ENCODE data around the gene PBRM1.
A peak's percentile ranks its signal among the peaks of the same experiment; 100 is the strongest.

PBRM1 gene

DNA sequence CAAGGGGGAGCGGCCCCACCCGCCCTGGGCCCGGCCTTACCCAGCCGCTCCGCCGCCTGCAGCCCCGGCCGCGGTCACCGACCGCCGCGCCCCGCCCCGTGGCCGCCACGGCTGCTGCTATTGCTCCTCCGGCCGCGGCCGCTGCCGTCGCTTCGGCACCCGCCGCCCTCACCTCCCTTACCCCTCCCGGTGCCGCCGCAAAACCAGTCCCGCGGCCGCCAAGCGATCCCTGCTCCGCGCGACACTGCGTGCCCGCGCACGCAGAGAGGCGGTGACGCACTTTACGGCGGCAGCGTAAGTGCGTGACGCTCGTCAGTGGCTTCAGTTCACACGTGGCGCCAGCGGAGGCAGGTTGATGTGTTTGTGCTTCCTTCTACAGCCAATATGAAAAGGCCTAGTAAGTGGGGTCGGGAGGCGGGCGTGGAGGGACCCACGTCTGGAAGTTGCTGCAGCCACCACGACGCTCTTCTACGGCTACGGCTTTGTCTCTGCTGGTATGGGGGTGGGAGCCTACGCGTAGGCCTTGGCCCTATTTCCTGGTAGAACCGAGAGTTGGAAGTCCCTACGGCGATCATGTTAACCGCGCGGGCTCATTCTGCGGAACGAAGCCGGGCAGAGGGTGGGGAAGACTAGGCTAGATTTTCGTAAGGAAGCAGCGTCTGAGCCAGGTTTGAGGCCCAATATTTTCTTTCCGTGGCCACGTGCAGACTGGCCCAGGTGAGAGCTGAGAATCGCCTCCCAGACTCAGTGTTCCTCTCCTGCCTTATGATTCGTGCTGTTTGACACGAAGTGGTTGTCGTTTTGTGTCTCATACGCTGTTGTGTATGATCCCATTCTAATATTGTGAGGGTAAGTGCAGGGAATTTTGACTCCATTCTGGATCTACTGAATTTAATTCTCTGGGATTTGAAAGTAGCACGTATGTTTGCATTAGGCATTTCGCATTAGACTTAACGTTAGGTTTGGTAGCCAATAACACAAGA, at the start of gene PBRM1, which contains the start of gene GNL3:
TSS of gene PBRM1 (minus strand) at position 205 of the 983 bp plus-strand sequence.
TSS of gene GNL3 (plus strand) at position 324 of the 983 bp plus-strand sequence. CDS start at position 385, 61 bp downstream.
- DNase-seq = peak; percentile 93 to 95

DNA sequence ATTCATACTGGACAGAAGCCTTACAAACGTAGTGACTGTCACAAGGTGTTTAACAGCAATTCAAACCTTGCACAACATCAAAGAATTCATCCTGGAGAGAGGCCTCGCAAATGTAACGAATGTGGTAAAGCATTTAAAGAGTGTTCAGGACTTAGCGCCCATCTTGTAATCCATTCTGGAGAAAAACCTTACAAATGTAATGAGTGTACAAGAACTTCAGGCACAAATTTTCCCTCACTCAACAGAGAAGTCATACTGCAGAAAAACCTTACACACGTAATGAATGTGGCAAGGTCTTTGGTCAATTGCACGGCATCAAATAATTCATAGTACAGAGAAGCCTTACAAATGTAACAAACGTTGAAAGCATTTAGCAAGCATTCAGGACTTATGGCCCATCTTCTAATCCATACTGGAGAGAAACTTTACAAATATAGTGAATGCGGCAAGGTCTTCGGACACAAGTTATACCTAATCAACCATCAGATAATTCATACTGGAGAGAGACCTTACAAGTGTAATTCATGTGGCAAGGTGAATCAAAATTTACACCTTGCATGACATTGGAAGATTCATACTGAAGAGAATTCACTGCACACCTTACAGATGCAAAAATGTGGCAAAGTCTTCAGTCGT, 47.7 kb upstream of the PBRM1 start:
- no peak for DNase-seq

DNA sequence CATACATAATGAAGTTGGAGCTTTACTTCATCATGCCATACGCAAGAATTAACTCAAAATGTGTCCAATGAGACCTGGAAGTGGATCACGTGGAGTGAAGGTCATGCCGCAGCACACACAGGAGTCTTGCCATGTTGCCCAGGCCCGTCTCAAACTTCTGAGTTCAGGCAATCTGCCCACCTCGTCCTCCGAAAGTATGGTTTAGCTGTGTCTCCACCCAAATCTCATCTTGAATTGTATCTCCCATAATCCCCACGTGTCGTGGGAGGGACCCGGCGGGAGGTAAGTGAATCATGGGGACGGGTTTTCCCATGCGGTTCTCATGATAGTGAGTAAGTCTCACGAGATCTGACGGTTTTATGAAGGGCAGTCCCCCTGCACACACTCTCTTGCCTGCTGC, 45.9 kb upstream of the PBRM1 start:
- no peak for DNase-seq

DNA sequence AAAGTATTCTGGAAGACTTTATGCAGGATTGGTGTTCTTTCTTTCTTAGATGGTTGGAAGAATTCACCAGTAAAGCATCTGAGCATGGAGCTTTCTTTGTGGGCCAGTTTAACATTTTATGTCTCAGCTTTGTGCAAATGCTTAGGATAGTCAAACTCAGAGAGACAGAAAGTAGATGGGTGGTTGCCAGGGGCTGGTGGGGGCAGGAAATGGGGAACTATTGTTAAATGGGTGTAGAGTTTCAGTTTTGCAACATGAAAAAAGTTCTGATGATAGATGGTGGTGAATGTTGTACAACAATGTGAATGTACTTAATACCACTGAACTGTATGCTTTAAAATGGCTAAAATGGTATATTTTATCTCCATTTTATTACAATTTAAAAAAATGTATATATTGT, 45.0 kb upstream of the PBRM1 start:
- DNase-seq = no peak

DNA sequence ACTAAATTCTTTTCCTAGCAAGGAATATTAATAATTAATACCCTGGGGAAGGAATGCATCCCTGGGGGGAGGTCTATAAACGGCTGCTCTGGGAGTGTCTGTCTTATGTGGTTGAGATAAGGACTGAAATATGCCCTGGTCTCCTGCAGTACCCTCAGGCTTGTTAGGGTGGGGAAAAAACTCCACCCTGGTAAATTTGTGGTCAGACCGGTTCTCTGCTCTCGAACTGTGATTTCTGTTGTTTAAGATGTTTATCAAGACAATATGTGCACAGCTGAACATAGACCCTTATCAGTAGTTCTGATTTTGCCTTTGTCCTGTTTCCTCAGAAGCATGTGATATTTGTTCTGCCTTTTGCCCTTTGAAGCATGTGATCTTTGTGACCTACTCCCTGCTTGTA, 43.0 kb upstream of the PBRM1 start:
- peak in 1 of 2 donors; percentile 5 for DNase-seq

DNA sequence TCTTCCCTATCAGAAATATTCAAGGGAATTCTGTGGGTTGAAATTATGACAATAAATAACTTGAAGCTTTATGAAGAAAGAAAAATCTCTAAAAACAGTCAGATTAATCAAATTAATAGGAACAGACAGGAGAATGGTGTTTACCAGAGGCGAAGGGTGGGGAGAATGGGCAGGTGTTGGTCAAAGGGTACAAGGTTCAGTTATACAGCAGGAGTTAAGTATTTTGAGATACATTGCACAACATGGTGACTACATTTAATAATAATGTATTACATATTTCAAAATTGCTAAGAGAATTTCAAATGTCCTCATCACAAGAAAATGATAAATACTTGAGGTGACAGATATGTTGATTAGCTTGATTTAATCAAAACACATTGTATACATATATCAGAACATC, 38.8 kb upstream of the PBRM1 start:
- no peak for DNase-seq

DNA sequence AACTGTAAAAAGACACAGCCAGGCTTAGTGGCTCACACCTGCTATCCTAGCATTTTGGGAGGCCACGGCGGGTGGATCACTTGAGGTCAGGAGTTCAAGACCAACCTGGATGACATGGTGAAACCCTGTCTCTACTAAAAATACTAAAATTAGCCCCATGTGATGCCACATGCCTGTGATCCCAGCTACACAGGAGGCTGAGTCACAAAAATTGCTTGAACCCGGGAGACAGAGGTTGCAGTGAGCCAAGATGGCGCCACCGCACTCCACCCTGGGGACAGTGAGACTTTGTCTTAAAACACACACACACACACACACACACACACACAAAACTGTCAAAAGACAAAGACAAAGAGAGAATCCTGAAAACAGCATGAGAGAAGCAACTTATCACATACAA, 38.2 kb upstream of the PBRM1 start:
- DNase-seq = no peak

DNA sequence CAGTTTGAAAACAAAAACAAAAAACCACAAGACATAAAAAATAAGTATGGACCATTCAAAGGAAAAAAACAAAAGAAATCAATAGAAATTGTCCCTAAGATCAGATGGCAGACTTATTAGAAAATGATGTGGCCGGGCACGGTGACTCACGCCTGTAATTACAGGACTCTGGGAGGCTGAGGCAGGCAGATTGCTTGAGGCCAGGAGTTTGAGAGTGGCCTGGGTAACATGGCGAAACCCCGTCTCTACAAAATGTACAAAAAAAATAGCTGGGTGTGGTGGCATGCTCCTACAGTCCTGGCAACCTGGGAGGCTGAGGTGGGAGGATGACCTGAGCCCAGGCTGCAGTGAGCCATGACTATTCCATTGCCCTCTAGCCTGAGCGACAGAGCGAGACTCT, 36.8 kb upstream of the PBRM1 start:
- no peak for DNase-seq

DNA sequence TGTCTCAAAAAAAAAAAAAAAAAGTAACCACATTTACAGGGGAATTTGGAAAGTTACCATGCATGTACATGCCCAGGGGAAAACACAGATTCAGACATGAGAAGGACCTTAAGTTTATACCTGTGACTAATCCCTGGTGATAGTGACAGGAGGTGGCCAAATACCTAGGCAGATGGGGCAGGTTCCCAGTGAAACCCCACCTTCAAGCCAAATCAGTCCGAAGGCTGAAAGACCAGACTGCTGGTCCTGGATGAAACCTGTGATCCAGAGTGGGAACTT, 36.0 kb upstream of the PBRM1 start:
- no peak for DNase-seq

DNA sequence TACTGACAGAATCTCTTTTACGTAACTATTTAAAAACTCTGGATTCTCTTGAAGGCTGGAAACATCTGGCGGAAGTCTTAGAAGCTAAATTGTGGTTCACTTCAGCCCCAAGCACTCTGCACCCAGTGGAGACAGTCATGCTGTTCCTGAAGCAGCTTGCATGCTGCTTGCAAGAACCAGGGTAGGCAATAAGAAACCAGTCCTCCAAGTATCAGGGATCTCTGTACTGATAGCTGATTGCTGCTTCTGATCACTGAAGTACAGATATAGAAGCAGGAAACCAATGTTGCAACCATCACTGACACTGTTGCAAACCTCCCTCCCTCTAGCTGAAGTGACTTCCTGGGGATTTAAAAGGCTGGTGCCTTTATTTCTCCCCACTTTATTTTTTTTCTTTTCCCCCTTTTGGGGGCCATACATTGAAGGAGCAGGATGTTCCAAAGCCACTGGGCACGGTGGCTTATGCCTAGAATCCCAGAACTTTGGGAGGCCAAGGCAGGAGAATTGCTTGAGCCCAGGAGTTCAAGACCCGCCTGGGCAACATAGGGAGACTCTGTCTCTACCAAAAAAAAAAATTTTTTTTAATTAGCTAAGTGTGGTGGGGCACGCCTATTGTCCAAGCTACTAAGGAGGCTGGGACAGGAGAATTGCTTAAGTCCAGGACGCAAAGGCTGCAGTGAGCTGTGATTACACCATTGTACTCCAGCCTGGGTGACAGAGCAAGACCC, 35.5 kb upstream of the PBRM1 start:
- DNase-seq = peak in 1 of 2 donors; percentile 34

DNA sequence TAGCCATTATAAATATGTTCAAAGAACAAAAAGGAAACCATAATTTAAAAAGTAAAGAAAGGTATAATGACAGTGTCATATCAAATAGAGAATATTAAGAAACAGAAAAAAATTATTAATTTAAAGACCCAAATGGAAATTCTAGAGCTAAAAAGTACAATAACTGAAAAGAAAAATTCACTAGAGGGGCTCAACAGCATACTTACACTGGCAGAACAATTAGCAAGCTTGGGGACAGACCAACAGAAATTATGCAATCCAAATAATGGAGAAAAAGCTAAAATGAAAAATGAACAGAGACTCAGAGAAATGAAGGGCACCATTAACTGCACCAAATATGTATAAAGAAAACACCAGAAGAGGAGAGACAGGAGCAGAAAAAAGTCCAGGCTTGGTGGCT, 33.9 kb upstream of the PBRM1 start:
- DNase-seq = no peak

DNA sequence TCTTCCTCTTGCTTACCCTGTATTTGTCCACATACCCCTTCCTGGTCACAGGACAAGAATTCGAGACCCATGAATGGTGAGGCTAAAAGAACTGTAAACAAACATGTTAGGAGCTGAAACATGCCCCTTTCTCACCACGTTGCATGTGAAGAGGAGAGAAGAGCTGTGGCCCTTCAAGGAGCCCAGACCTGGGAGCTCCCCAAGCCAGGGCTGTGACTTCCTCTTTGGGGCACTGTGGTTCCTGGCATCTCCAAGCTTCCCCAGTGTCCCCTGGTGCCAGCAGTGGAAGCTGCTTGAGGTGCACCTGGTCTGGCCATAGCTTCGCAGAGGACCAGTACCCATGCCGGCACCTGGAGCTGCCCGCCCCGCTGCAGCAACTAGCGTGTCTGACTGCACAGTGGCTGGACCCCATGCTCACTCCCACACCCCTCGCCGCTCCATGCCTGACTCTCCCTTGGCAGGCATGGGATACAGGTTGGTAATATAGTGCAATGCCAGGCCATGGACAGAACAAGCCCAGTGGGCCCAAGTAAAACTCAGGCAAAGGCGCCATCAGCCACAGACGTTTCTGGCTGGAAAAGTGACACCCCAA, 30.1 kb upstream of the PBRM1 start:
- no peak for DNase-seq

DNA sequence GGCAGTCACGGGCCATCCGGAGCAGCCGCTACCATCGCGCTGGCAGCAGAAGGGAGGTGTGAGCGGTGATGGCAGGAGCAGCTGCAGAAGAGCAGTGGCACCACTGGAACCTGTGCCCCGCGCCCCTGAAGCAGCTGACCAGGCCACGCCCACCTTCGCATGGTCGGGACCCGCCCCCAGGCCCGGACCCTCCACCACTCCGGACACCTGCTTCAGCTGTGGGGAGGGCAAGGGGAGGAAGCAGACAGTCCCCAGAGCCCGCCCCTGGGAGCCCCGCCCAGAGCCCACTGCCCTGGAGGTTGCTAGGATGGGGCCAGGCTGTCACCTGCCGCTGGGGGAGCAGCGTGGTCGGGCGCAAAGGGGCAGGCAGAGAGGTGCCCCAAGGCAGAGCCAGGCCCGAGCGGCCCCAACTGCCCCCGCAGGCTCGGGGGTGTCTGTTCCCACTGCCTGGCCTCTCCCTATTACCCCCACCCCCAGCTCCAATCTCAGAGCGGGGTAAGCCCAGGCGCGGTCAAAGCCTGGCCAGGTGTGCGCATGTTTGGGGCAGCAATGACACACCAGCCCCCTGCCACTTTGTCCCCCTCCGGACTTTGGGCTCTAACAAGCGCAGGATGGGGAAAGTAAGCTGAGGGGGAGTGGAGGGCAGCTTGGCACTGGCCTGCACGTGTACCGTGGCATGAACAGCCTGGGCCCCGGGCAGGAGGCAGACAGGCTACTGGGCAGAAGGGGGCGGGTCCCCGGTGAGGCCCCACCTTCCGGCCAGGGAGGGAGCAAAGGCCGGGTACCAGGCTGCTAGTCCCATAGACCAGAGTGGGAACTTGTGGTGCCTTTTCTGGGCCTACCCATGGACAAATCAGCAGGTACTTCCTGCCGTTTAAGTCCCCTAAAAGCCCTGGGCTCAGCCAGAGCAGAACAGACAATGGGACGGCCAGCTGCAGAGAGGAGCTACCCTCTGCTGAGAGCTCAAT, 28.9 kb upstream of the PBRM1 start:
- DNase-seq = no peak

DNA sequence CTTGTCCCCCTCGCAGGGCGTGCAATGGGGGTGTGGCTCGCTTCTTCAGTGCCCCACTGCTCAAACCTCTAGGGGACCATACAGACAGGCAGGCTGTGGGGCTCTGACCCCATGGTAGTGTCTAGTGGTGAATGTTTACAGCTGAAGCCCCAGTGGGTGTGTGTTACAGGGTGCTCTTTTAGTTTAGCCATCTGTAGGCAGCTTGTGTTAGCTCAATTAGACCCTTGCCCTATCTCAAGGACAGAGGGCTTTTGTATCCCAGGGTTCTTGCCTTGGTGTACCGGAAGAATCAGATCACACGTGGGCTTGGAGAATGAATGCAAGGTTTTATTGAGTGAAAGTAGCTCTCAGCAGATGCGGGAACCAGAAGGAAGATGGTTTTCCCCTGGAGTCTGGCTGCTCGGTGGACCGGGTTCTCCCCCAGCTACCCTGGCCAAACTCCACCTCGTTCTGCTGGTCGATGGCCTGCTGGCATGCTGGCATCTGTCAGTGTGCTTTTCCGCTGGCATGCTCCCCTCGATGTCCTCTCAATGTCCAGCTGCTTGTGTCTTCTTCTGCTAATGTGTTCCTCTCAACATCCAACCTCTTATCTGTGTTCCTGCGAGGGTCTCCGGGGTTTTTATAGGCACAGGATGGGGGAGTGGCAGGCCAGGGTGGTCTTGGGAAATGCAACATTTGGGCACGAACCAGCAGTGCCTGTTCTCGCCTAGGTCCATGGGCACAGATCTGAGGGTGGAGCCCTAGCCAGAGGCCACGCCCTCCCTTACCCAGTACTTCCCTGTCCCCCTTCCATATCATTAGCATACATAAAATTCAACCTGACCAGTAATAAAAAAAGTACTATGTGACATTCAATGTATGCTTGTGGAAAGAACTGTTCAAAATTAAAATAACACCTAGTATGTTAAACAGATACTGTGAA, 26.8 kb upstream of the PBRM1 start:
- DNase-seq = no peak

DNA sequence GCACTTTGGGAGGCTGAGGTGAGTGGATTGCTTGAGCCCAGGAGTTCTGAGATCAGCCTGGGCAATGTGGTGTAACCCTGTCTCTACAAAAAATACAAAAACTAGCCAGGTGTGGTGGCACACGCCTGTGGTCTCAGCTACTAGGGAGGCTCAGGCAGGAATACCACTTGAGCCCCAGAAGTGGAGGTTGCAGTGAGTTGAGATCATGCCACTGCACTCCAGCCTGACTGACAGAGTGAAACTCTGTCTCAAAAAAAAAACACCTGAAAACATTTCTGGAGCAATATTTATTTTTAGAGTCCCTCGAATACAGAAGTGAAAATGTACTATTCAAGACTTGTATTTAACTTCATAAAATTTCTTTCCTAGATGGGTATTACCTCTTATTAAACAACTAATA, 24.8 kb upstream of the PBRM1 start:
- no peak for DNase-seq

DNA sequence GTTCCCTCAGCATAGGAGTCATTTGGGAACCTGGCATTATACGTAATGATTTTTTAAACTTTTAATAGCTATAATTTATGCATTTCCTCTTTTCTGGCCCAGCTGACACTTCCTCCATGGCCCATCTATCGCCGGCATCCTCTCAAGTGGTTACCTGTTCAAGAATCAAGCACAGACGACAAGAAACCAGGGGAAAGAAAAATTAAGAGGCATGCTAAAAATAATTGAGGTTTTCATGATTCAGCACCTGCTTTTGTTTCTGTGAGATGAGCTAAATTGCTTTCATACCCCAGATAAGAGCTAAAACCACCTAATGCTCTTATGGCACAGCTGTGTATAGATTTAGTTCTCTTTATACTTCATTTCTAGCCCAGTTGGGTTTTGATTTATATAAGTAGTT, 21.9 kb upstream of the PBRM1 start:
- no peak for DNase-seq

DNA sequence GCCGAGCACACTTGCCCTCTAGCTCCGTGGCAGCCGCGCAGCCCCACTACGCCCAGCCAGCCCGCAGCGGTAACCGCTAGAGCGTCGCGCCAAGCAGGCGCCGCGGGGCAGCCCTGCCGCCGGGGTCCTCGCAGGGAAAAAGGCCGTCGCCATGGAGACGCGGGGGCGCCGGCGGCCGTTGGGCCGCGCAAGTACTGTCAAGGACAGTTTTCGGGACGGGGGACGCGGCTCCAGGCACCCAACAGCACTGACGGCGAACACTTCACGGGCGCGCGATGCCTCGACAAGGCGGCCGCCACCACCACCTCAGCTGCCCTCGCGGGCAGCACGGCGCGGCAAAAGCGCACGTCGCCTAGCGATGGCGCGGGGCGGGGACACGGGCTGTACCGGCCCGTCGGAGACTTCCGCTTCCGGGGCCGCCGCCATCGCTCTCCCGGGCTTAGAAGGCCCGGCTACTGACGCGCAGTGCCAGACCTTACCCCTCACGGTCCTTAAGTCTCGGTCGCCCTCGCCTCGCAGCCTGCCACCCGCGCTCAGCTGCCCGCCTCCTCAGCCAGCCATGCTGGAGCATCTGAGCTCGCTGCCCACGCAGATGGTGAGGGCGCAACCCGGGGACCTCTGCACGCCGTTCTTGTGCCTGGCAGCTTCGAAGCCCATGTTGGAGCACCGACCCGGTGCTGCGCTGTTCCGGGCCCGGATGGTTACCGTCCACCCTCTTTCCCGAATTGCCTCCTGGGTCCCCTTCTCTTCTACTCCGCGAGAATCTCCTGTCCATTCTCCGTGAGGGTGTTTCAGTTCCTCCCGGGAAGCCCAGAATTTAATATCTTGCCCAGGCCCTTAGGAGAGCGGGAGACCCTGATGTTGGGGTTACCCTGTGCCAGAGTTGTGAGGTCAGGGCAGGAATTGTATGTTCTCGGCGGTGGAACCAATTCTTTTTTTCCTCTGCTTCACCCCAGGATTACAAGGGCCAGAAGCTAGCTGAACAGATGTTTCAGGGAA, 20.3 kb upstream of the PBRM1 start, which contains the start of the genes GLT8D1 and SPCS1:
TSS of gene GLT8D1 (minus strand) at position 104 of the 999 bp plus-strand sequence. CDS start 5,331 bp downstream, outside the sequence.
TSS of gene SPCS1 (plus strand) at position 419 of the 999 bp plus-strand sequence. CDS start at position 560, 141 bp downstream.
- DNase-seq = peak; percentile 83 to 87

DNA sequence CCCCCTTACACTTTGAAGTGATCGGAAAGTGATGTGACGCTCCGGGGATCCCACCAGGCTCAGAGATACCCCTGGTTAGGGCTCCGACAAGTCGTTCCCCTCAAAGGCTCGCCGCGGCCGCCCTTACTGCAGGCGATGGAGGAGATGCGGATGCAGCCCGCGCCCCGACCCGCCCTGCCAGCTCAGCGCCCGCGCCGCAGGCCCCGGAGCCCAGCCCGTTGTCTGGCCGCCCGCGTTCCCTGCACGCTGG, 19.6 kb upstream of the PBRM1 start:
- no peak for DNase-seq

DNA sequence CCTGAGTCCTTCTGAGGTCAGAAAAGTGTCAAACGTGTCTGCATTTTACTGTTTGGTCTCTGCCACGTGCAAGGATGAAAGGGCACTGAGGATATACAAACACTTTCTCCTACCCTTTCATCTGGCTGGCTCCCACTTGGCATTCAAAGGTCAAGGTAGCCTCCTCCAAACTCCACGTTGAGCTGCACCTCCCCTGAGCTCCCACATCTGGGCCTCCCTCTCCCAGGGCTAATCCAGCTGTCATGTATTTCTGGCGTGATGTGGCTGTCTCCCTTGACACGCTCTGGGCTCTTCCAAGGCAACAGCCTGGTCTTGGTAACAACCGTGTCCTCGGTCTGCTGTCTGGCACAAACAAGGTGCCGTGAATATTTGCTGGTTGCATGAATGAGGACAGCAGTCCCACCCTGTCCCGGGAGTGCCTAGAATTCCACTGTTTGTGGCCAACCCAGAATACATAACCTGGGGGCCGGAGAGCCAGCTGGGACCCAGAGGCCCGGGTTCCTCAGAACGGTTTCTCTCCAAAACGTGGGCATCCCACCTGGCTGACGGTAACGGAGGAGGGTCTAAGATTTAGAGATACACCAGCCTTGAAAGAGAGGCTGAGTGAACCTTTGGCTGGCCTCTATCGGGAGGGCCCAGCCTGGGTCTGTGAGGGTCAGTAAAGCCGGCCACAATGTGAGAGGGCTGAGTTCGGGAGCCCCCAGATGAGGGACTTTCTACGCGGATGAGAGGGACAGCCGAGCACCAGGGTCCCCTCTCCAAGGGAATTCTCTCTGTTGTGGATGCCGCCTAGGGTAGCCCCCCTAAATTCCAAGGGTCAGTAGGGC, 19.1 kb upstream of the PBRM1 start:
- no peak for DNase-seq

Measured in CD4-positive, alpha-beta T cell treated with Interferon alpha-2 for 1 hour (primary cell).